ENCODE data around the gene POLR3H.

GRCh38 chr22:41528132-41528766 lies 16.0 kb downstream of the POLR3H start:
- TF ChIP-seq POLR2A (IDR thresholded peaks at IDR 0.05; ENCODE audit: low read length) (no peak), GATA1 (IDR thresholded peaks at IDR 0.05; ENCODE audit: low read depth, low read length) (no peak)

Measured in erythroblast (primary cell).